ENCODE results near the gene PLEKHM1.
A peak's percentile ranks its signal among the peaks of the same experiment; 100 is the strongest.

The PLEKHM1 gene

DNA sequence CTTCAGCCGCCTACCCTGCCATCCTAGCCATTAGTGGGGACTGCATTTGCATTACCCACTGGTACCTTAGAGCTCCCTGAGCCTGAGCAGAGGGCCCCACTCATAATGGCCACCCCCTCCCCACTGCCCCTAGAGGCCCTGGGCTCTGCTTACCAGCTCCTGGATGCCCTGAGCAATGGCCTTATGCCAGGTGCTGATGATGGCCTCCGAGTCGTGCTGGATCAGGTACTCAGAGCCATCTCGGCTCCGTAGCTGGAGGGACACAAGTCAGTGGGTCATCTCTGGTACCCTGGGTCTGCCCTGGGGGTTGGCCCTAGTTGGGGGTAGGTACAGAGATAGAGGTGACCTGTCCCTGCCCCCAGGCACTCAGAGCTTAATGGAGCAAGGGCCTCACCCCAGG is 92.7 kb downstream of the PLEKHM1 start:
- DNase-seq = no peak

DNA sequence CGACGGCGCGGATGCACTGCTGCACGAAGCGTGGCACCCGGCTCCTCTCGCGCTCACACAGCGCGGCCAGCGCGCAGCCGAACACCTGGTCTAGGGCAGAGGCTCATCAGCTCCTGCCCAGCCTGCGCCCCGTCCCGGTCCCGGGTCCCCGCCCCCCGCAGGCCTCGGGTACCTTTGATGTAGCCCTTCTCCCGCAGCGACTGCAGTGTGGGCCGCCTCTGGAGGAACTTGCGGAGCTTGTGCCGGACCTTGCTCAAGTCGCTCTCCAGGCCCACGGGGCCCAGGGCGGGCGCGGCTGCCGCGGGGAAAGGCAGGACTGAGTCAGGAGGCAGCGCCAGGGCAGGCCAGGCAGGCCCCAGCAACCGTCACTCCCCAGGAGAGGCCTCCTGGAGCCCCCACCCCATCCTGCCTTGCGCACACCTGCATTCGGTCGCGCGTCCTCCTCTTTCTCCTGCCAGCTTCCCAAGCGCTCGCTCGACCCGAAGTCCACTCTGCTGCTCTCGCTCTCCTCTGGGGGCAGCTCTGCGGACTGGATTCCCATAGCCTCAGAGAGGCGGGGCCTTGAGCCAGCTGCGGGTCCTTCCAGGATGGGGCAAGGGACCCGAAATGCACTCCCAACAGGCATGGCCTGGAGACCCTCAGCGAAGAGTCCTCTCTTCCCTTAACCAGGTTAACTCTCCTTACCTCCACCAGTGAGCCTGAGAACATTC is 93.9 kb downstream of the PLEKHM1 start:
- DNase-seq = no peak

DNA sequence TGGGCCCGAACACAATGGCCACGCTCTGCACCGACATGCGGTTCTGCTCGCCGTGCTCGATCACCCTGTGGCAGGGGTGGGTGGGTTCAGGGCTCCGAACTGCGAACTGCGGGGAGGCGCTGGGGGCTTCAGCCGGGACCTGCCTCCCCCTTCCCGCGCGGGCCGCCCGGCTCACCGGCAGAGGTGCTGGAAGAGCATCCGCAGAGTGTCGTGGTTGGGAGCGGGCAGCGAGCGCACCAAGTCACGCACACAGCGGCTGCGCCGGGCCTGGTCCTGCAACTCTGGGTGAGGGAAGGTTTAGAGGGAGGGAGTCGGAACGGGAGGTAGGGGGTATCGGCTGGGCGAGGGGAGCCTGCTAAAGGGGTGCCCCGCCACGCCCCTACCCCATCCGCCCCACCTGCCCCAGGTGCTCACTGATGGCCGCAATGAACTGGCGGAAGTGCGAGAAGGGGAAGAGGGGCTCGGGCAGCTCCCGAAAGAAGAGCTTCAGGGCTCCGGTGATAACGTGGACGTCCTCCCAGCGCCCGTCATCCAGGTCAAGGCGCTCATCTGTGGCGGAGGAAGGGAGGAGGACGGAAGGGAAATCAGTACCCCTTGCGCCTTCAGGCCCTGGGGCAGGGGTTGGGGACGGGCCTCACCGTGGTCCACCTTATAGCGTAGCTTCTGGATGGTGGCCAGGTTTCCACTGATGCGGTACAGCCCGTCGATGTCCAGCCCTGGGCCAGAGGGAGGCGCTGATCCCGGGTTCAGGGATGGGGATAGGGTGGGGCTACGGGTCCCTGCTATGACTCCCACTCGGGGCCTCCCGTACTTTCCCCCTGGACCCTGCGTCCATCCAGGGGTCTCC is 94.7 kb downstream of the PLEKHM1 start:
- DNase-seq = no peak

DNA sequence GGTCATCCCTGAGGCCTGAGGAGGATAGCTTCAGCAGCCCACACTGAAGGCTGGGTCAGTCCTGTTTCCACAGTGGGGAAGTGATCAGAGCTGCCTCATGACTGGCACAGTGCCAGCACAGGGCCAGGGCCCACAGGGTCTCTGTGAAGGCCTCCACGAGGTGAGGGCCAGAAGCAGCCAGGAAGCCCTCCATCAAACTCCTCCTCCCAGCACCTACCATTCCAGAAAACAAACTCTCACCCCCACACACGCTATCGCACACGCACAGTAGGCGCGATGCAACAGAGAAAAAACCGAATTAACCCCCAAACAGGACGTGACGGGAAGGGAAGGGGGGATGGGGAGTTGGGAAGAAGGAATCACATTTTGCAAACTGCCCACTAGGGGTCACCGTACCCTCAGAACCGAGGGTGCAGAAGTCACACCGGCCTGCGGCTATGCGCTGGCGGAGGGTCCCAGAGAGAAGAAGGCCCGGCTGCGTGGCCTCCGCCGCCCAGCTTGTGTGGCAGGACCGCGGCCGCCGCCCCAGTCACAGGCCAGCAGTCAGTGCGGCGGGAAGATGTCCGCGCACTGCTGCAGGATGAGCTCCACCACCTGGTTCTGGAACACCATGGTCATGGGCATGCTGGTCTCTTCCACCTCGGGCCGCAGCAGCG is 95.5 kb downstream of the PLEKHM1 start:
- peak; percentile 95 for DNase-seq

DNA sequence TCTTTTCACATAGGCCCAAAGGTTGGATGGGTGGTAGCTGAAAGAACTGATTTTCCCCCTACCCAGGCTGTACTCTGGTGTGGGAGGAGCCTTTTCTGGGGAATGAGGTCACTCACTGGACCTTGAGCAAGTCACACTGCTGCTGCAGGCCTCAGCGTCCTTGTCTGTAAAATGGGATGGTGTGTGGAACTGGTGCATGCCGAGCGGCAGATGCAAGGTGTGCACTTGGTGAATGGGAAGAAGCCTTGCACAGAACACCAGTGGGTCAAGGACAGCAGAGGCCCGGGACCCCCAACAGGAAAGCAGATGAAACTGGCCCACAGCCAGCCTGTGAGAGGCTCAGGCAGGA is 96.0 kb downstream of the PLEKHM1 start:
- DNase-seq = no peak

DNA sequence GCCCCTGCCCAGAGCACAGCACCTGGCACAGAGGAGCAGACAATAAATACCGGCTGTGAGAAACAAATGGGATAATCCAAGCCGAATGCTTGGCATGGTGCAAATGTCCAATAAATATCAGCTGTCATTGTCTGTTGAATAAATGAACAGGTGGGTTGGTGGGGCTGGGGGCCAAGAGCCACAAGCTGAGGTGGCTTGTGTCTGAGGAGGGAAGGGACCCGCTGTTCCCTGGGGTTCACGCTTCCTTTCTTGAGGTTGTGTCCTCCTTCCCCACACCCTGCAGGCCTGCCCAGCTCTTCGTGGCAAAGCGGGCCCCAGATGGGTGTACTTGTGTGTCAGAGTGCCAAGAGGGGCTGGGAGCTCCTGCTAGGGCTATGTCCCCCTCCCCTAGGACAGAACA is 96.4 kb downstream of the PLEKHM1 start:
- no peak for DNase-seq

DNA sequence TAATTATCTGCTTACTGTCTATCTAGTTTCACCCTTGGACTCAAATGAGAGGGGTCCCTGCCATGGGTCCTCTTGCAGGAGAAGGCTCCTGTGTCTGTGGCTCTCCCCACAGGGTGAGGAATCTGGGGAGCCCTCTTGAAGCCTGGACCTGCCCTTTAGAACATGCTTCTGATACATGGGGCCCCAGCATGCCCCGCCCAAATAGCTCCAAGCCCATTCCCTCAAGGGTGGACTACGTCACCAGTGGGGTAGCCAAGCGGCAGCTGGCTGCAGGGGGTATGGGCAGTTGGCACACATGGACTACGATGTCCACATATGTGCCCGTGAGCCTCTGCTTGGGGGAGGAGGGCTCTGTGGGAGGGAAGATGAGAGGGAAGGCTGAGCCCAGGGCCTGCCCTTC is 97.1 kb downstream of the PLEKHM1 start:
- DNase-seq = no peak

DNA sequence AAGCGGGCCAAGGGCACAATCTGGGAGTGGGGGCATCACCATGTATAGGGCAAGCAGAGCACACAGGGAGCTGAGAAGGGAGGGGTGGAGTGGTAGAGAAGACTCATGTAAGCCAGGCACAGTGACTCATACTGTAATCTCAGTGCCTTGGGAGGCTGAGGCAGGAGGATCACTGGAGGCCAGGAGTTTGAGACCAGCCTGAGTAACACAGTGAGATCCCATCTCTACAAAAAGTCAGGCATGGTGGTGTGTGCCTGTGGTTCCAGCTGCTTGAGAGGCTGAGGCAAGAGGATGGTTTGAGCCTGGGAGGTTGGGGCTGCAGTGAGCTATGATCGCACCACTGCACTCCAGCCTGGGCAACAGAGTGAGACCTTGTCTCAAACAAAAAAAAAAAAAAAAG is 98.6 kb downstream of the PLEKHM1 start:
- DNase-seq = no peak

DNA sequence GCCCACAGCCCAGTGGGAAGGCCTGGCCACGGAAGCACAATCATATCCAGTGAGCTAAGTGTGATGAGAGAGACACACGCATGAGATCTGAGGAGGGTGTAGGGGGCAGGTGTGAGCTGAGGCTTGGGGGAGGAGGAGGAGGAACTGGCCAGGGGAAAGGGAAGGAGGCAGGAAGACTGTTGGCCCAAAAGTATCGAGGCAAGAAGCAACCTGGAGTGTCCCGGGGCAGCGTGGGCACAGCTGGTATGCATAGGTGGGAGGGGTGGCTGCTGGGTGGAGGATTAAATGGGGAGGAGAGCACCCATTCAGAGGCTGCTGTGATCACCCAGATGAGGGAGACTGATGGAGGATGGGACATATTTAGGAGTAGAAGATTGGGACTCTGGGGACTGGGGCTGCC is 99.2 kb downstream of the PLEKHM1 start:
- no peak for DNase-seq

DNA sequence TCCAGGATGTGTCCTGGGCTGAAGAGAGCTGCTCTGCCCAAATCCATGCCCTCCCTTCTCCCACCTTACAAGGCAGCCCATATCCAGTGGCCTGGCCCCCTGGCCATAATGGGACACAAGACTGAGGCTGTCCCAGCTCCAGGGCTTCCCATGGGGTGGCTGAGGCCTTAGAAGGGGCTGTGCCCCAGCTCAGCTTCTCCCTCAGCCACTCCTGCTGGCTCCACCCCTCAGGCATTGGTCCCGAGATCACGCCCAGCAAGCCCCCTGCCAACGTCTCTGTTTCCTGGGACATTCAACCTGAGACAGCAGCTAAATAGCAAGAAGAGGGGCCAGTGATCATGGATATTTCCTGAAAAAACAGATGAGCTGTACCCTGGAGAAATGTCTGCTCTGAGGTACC is 101.2 kb downstream of the PLEKHM1 start:
- DNase-seq = no peak

DNA sequence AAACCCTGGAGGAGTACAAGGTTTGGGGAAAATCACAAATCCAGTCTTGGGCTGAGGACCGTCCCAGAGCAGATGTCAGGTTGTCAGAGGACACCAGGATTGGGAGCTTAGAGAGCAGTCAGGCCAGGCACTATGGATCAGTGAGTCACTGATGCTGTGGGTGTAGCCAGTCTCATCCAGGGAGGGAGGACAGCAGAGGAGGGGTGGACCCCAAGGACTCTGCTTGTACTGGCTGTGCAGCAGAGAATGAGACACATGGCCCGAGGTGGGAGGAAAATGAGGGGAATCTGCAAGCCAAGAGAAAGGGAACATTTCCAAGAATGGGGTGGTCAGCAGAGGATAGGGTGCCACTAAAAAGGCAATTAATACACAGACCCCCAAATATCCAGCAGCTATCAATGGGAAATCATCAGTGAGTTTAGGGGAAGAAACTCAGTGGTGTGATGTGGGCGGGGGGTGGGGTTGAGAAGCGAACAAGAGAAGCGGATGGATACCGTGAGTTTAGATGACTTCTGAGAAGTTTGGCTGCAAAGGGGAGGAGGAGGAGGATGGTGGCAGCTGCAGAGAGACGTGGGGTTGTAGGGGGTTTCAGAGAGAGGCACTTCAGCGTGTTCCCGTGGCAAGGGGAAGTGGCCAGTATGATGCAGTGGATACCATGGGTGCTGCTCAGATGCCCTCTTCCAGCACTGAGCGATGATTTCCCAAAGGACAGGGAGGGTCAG is 101.8 kb downstream of the PLEKHM1 start:
- DNase-seq = no peak

DNA sequence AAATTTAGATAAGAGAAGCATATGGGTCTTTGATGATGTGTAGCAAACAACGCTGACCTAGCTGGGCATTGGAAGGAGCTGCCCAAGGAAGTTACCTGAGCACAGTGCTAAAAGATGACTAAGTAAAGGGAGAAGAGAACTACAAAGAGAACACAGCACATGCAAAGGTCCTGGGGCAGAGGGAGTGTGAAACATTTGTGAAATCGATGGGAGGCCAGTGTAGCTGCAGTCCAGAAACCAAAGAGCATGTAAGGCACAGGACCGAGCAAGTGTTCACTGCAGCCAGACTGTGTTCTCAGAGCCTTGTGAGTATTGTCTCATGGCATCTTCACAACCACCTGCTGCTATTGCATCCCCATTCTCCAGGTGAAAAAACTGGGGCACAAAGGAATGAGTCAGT is 102.8 kb downstream of the PLEKHM1 start:
- DNase-seq = no peak

DNA sequence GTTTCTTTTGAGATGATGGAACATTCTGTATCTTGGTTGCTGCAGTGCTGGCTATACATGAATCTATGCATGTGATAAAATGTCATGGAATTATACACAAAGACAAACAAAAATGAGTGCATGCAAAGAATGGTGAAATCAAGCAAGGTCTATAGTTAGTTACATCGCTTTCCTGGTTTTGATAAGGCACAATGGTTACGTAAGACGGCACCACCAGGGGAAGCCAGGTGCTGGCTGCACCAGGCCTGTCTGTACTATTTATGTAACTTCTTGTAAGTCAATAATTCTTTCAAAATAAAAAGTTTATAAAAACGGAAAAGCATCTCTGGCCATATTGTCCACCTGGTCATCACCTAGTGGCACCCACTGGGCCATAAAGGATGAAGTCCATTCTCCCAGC is 104.3 kb downstream of the PLEKHM1 start:
- no peak for DNase-seq
